Measurements from ENCODE around the gene NDUFS4. TPM values are rescaled to one million over a fixed set of nuclear protein-coding genes. Genes with fewer than 3 reads are reported as not detected.

The NDUFS4 gene
- total RNA-seq, 1 donor: 78.2 TPM

DNA sequence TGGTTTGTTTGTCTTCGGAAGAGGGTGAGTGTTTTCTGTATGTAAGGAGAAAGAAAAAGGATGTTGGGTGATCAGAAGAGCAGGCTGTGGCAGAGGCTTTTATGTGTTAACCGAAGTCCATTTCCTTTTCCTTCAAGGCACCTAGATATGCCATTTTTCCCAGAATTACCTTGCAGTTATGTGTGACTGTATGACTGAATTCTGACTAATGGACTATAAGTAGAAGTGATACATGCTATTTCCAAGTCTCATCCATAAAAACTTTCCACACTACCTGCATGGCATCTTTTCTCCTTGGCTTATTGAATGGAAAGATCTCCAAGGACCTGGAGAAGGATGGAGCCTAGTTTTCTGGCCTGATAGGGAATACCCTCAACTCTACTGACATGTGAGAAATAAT lies 10.6 kb upstream of the NDUFS4 start:
- Histone ChIP-seq H3K79me2 (ENCODE audit: insufficient read depth, low read length) (no peaks in the 10 kb centered on the region), H3K27ac (ENCODE audit: low read depth, low read length) (no peak overlapping the region), H3K9me3 (ENCODE audit: low read depth, low read length) (no peaks in the 10 kb centered on the region), H4K20me1 (ENCODE audit: insufficient read depth, low read length) (no peaks in the 10 kb centered on the region), H3K36me3 (ENCODE audit: insufficient read depth, low read length) (no peaks in the 10 kb centered on the region), H3K4me3 (ENCODE audit: insufficient read depth, low read length) (no peak overlapping the region), H2AFZ (ENCODE audit: low read length) (no peak overlapping the region), H3K4me2 (ENCODE audit: insufficient read depth, low read length) (no peak overlapping the region), H3K4me1 (ENCODE audit: insufficient read depth, low read length) (no peaks in the 10 kb centered on the region), H3K27me3 (ENCODE audit: insufficient read depth, low read length) (peaks cover 6% of the 10 kb centered on the region)
- TF ChIP-seq, protein P1, sequence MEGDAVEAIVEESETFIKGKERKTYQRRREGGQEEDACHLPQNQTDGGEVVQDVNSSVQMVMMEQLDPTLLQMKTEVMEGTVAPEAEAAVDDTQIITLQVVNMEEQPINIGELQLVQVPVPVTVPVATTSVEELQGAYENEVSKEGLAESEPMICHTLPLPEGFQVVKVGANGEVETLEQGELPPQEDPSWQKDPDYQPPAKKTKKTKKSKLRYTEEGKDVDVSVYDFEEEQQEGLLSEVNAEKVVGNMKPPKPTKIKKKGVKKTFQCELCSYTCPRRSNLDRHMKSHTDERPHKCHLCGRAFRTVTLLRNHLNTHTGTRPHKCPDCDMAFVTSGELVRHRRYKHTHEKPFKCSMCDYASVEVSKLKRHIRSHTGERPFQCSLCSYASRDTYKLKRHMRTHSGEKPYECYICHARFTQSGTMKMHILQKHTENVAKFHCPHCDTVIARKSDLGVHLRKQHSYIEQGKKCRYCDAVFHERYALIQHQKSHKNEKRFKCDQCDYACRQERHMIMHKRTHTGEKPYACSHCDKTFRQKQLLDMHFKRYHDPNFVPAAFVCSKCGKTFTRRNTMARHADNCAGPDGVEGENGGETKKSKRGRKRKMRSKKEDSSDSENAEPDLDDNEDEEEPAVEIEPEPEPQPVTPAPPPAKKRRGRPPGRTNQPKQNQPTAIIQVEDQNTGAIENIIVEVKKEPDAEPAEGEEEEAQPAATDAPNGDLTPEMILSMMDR (IDR thresholded peaks at IDR 0.05; ENCODE audit: extremely low read depth, low read depth, low read length): no peak
- no peak for DNase-seq (ENCODE audit: insufficient read length, low spot score, missing footprints)

DNA sequence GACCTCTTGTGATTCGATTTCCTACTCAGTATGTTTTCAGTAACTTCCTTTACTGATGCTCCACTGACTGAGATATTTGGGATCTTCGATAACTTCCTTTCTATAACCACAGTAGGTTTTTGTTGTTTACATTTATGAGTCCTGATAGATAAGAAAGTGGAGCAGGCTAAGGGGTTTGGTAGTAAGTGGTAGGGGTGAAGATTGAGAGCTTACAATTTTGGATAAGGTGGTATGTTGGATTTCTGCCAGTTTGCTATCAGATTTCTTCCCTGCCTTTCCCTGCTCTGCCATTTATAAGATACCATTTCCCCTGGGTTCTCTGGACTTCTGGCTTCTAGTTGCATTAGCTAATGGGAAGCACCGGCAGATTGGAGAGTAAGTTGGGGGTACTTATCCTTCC lies 7.9 kb upstream of the NDUFS4 start:
- H3K36me3 ChIP-seq (ENCODE audit: insufficient read depth, low read length): no peaks in the 10 kb centered on the region
- H3K9me3 ChIP-seq (ENCODE audit: low read depth, low read length): no peaks in the 10 kb centered on the region
- peaks cover 3% of the 10 kb centered on the region for H3K4me1 ChIP-seq (ENCODE audit: insufficient read depth, low read length)
- H2AFZ ChIP-seq (ENCODE audit: low read length): no peak overlapping the region
- no peak overlapping the region for H3K4me3 ChIP-seq (ENCODE audit: insufficient read depth, low read length)
- TF ChIP-seq, protein P1 (IDR thresholded peaks at IDR 0.05; ENCODE audit: extremely low read depth, low read depth, low read length): no peak
- H3K27ac ChIP-seq (ENCODE audit: low read depth, low read length): no peak overlapping the region
- no peak for DNase-seq (ENCODE audit: insufficient read length, low spot score, missing footprints)
- no peaks in the 10 kb centered on the region for H3K79me2 ChIP-seq (ENCODE audit: insufficient read depth, low read length)
- no peak overlapping the region for H3K4me2 ChIP-seq (ENCODE audit: insufficient read depth, low read length)
- H3K27me3 ChIP-seq (ENCODE audit: insufficient read depth, low read length): peaks cover 13% of the 10 kb centered on the region
- no peaks in the 10 kb centered on the region for H4K20me1 ChIP-seq (ENCODE audit: insufficient read depth, low read length)

DNA sequence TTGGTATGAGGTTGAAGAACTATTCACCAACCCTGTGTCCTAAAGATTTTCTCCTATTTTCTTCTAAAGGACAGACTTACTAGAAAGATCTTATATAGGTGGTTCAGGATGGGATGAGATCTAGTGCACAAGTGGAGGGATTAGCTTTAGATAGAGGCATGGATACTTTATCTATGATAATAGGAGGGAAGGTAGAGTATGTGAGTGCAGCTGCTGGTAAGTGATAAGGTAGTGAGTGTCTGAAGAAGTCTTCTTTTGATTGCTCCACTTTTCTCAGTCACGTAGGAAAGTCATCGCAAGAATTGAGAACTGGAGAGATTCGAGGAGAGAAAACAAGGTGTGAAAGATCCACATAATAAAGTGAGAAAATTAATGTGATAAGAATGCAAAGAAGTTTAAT lies 6.0 kb upstream of the NDUFS4 start:
- peaks cover 4% of the 10 kb centered on the region for H3K4me1 ChIP-seq (ENCODE audit: insufficient read depth, low read length)
- no peaks in the 10 kb centered on the region for H3K36me3 ChIP-seq (ENCODE audit: insufficient read depth, low read length)
- no peak for DNase-seq (ENCODE audit: insufficient read length, low spot score, missing footprints)
- no peak overlapping the region for H3K27ac ChIP-seq (ENCODE audit: low read depth, low read length)
- no peaks in the 10 kb centered on the region for H4K20me1 ChIP-seq (ENCODE audit: insufficient read depth, low read length)
- TF ChIP-seq, protein P1 (IDR thresholded peaks at IDR 0.05; ENCODE audit: extremely low read depth, low read depth, low read length): no peak
- H3K4me2 ChIP-seq (ENCODE audit: insufficient read depth, low read length): no peak overlapping the region
- H3K4me3 ChIP-seq (ENCODE audit: insufficient read depth, low read length): no peak overlapping the region
- H3K9me3 ChIP-seq (ENCODE audit: low read depth, low read length): no peaks in the 10 kb centered on the region
- H3K27me3 ChIP-seq (ENCODE audit: insufficient read depth, low read length): peaks cover 13% of the 10 kb centered on the region
- no peaks in the 10 kb centered on the region for H3K79me2 ChIP-seq (ENCODE audit: insufficient read depth, low read length)
- H2AFZ ChIP-seq (ENCODE audit: low read length): no peak overlapping the region

DNA sequence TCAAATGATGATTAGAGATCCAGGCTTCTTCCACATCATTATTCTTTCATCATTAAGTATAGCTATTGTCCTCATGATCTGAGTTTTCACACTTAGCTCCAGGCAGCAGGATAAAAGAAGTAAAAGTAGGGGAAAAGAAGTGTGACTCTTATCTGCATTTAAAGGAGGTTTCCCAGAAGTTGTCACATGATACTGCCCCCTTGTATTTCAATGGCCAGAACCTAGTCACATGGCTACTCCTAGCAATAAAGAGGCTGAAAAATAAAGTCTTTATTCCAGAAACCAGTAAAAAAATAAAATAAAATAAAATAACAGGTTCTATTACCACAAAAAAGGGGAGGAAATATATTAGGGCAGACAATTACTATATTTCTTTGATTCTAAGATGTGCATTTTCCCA lies 5.3 kb upstream of the NDUFS4 start:
- no peak for DNase-seq (ENCODE audit: insufficient read length, low spot score, missing footprints)
- no peaks in the 10 kb centered on the region for H4K20me1 ChIP-seq (ENCODE audit: insufficient read depth, low read length)
- TF ChIP-seq, protein P1 (IDR thresholded peaks at IDR 0.05; ENCODE audit: extremely low read depth, low read depth, low read length): no peak
- peaks cover 13% of the 10 kb centered on the region for H3K27me3 ChIP-seq (ENCODE audit: insufficient read depth, low read length)
- H3K4me2 ChIP-seq (ENCODE audit: insufficient read depth, low read length): no peak overlapping the region
- no peak overlapping the region for H2AFZ ChIP-seq (ENCODE audit: low read length)
- H3K36me3 ChIP-seq (ENCODE audit: insufficient read depth, low read length): no peaks in the 10 kb centered on the region
- H3K27ac ChIP-seq (ENCODE audit: low read depth, low read length): no peak overlapping the region
- H3K4me3 ChIP-seq (ENCODE audit: insufficient read depth, low read length): no peak overlapping the region
- H3K79me2 ChIP-seq (ENCODE audit: insufficient read depth, low read length): no peaks in the 10 kb centered on the region
- H3K9me3 ChIP-seq (ENCODE audit: low read depth, low read length): no peaks in the 10 kb centered on the region
- peaks cover 4% of the 10 kb centered on the region for H3K4me1 ChIP-seq (ENCODE audit: insufficient read depth, low read length)

Measured in osteoblast (primary cell).